ENCODE results near the gene LRP2. TPM values are rescaled to one million over a fixed set of nuclear protein-coding genes. Genes with fewer than 3 reads are reported as not detected.
A peak's percentile ranks its signal among the peaks of the same experiment; 100 is the strongest.
"Not testable (repeated sequence)": the region's sequence is repeated elsewhere in the genome, so short reads cannot be mapped to it uniquely, and the experiment has no call there.

Gene LRP2
- total RNA-seq, 2 donors from 2014 or later, result 0.02 to 2.6 TPM

- ATAC-seq; DNase-seq (ENCODE audit: low spot score in 2 of 2); H3K36me3 Mint-ChIP-seq; H3K9me3 Mint-ChIP-seq; H3K27ac Mint-ChIP-seq: not testable (repeated sequence)
Observed at GRCh38 chr2:169325886-169326285, 36.4 kb downstream of the LRP2 start.

- H3K27ac Mint-ChIP-seq, result no peak overlapping the region
- no peaks in the 10 kb centered on the region for H3K9me3 Mint-ChIP-seq
- ATAC-seq, result no peak
- H3K36me3 Mint-ChIP-seq, result no peaks in the 10 kb centered on the region
- DNase-seq (ENCODE audit: low spot score in 2 of 2), result no peak
Observed at GRCh38 chr2:169324581-169325260, 37.6 kb downstream of the LRP2 start.

GRCh38 chr2:169323841-169324240, 38.5 kb downstream of the LRP2 start:
- no peaks in the 10 kb centered on the region for H3K9me3 Mint-ChIP-seq
- H3K27ac Mint-ChIP-seq, result no peak overlapping the region
- DNase-seq (ENCODE audit: low spot score in 2 of 2) (no peak), ATAC-seq (no peak)
- H3K36me3 Mint-ChIP-seq, result no peaks in the 10 kb centered on the region

GRCh38 chr2:169320561-169320960, 41.8 kb downstream of the LRP2 start:
- no peak overlapping the region for H3K27ac Mint-ChIP-seq
- ATAC-seq (no peak), DNase-seq (ENCODE audit: low spot score in 2 of 2) (no peak)
- no peaks in the 10 kb centered on the region for H3K9me3 Mint-ChIP-seq
- H3K36me3 Mint-ChIP-seq, result no peaks in the 10 kb centered on the region

GRCh38 chr2:169315357-169315756, 47.0 kb downstream of the LRP2 start:
- Mint-ChIP-seq H3K27ac (no peak overlapping the region), H3K36me3 (no peaks in the 10 kb centered on the region), H3K9me3 (peaks cover 4 to 5% of the 10 kb centered on the region in 2 donors)
- ATAC-seq (no peak), DNase-seq (ENCODE audit: low spot score in 2 of 2) (no peak)

GRCh38 chr2:169308349-169308748, 54.0 kb downstream of the LRP2 start:
- ATAC-seq; DNase-seq (ENCODE audit: low spot score in 2 of 2); H3K36me3 Mint-ChIP-seq; H3K9me3 Mint-ChIP-seq; H3K27ac Mint-ChIP-seq: not testable (repeated sequence)

- DNase-seq (ENCODE audit: low spot score in 2 of 2); H3K9me3 Mint-ChIP-seq; H3K27ac Mint-ChIP-seq; ATAC-seq; H3K36me3 Mint-ChIP-seq: not testable (repeated sequence)
Observed at GRCh38 chr2:169304689-169305088, 57.6 kb downstream of the LRP2 start.

- no peaks in the 10 kb centered on the region for H3K36me3 Mint-ChIP-seq
- DNase-seq (ENCODE audit: low spot score in 2 of 2) (no peak), ATAC-seq (peak in 1 of 2 donors; percentile 62)
- no peak overlapping the region for H3K27ac Mint-ChIP-seq
- peaks cover 0 to 3% of the 10 kb centered on the region in 2 donors for H3K9me3 Mint-ChIP-seq
Observed at GRCh38 chr2:169303579-169304305, 58.6 kb downstream of the LRP2 start.

GRCh38 chr2:169302364-169302763, 60.0 kb downstream of the LRP2 start:
- DNase-seq (ENCODE audit: low spot score in 2 of 2) (no peak), ATAC-seq (no peak)
- Mint-ChIP-seq H3K9me3 (peaks cover 0 to 3% of the 10 kb centered on the region in 2 donors), H3K27ac (no peak overlapping the region), H3K36me3 (no peaks in the 10 kb centered on the region)

- Mint-ChIP-seq H3K27ac (no peak overlapping the region), H3K36me3 (no peaks in the 10 kb centered on the region), H3K9me3 (peaks cover 0 to 3% of the 10 kb centered on the region in 2 donors)
- ATAC-seq (no peak), DNase-seq (ENCODE audit: low spot score in 2 of 2) (no peak)
Observed at GRCh38 chr2:169301596-169302335, 60.6 kb downstream of the LRP2 start.

GRCh38 chr2:169300636-169301530, 61.5 kb downstream of the LRP2 start:
- H3K27ac Mint-ChIP-seq, result no peak overlapping the region
- H3K36me3 Mint-ChIP-seq, result no peaks in the 10 kb centered on the region

GRCh38 chr2:169298007-169298406, 64.3 kb downstream of the LRP2 start:
- DNase-seq (ENCODE audit: low spot score in 2 of 2) (no peak), ATAC-seq (no peak)
- Mint-ChIP-seq H3K9me3 (no peaks in the 10 kb centered on the region), H3K27ac (no peak overlapping the region), H3K36me3 (no peaks in the 10 kb centered on the region)

More at GRCh38 chr2:169300636-169301530, 61.5 kb downstream of the LRP2 start:
- no peak for DNase-seq (ENCODE audit: low spot score in 2 of 2)
- peaks cover 0 to 3% of the 10 kb centered on the region in 2 donors for H3K9me3 Mint-ChIP-seq
- ATAC-seq, result no peak

- no peaks in the 10 kb centered on the region for H3K36me3 Mint-ChIP-seq
- H3K27ac Mint-ChIP-seq, result no peak overlapping the region
- H3K9me3 Mint-ChIP-seq, result no peaks in the 10 kb centered on the region
- ATAC-seq, result no peak
- no peak for DNase-seq (ENCODE audit: low spot score in 2 of 2)
Observed at GRCh38 chr2:169294001-169294675, 68.2 kb downstream of the LRP2 start.

- DNase-seq (ENCODE audit: low spot score in 2 of 2), result no peak
- ATAC-seq, result no peak
- H3K27ac Mint-ChIP-seq, result no peak overlapping the region
- H3K36me3 Mint-ChIP-seq, result no peaks in the 10 kb centered on the region
- no peaks in the 10 kb centered on the region for H3K9me3 Mint-ChIP-seq
Observed at GRCh38 chr2:169291517-169291916, 70.8 kb downstream of the LRP2 start.

GRCh38 chr2:169290433-169290832, 71.9 kb downstream of the LRP2 start:
- Mint-ChIP-seq H3K9me3 (no peaks in the 10 kb centered on the region), H3K36me3 (no peaks in the 10 kb centered on the region), H3K27ac (no peak overlapping the region)
- no peak for DNase-seq (ENCODE audit: low spot score in 2 of 2)
- ATAC-seq, result no peak

- Mint-ChIP-seq H3K9me3 (no peaks in the 10 kb centered on the region), H3K36me3 (no peaks in the 10 kb centered on the region), H3K27ac (no peak overlapping the region)
- no peak for ATAC-seq
- DNase-seq (ENCODE audit: low spot score in 2 of 2), result no peak
Observed at GRCh38 chr2:169287666-169288065, 74.7 kb downstream of the LRP2 start.
